SK-N-MC (cell line): ENCODE results near the gene SSR1.

Source experiments
- DNase-seq: peaks from one replicate; pipeline ENCODE4 v3.0.0-alpha.2; 2011; ENCODE audit warnings: low read depth, low spot score
- H3K27ac ChIP-seq: fragments of 200-600 bp; sonication (generic); 2 replicates; pipeline ENCODE4 v1.5.1; 2016; ENCODE audit warnings: mixed run types
- H3K36me3 ChIP-seq: fragments of 200-600 bp; sonication (generic); 2 replicates; pipeline ENCODE4 v1.6.1; 2017; ENCODE audit warnings: antibody characterized with exemption, low read length, mixed read lengths; ENCODE audit not compliant: insufficient read depth
- H3K4me3 ChIP-seq: fragments of 200-600 bp; sonication (generic); 2 replicates; pipeline ENCODE4 v1.5.1; 2016
- H3K9ac ChIP-seq: fragments of 200-600 bp; sonication (generic); 2 replicates; pipeline ENCODE4 v1.8.0; 2017; ENCODE audit warnings: mixed run types, mixed read lengths; ENCODE audit not compliant: insufficient read length
- H3K9me3 ChIP-seq: fragments of 200-600 bp; sonication (generic); 2 replicates; pipeline ENCODE4 v1.6.1; 2017; ENCODE audit warnings: low read depth, mild to moderate bottlenecking, antibody characterized with exemption, low read length, moderate library complexity, mixed read lengths
- EZH2 ChIP-seq: fragments of 200-600 bp; sonication (generic); IDR thresholded peaks from one replicate; pipeline ENCODE4 v1.6.1; 2017; ENCODE audit warnings: antibody characterized with exemption
- FOXP2 ChIP-seq: optimal IDR thresholded peaks from 2 replicates; pipeline ENCODE3; 2011; ENCODE audit warnings: mild to moderate bottlenecking, moderate library complexity; ENCODE audit not compliant: insufficient read depth; ENCODE audit errors: extremely low read length, control extremely low read depth
- POLR2AphosphoS5 ChIP-seq: IDR thresholded peaks from 2 replicates; pipeline ENCODE4 v1.6.1; 2012; ENCODE audit warnings: mild to moderate bottlenecking, low read depth, low read length, borderline replicate concordance

Gene SSR1

GRCh38 chr6:7230956-7231713 lies 81.9 kb downstream of the SSR1 start:
- no peaks in the 10 kb centered on the region for H3K9me3 ChIP-seq
- no peak for TF ChIP-seq POLR2AphosphoS5
- TF ChIP-seq FOXP2: no peak
- no peak for TF ChIP-seq EZH2
- peaks cover 84% of the 10 kb centered on the region for H3K36me3 ChIP-seq
- H3K4me3 ChIP-seq: no peak overlapping the region
- DNase-seq: no peak
- no peak overlapping the region; the same call in 1 of the 2 replicates for H3K27ac ChIP-seq
- no peak overlapping the region for H3K9ac ChIP-seq

- Histone ChIP-seq H3K27ac (no peak overlapping the region), H3K9me3 (no peaks in the 10 kb centered on the region), H3K36me3 (peaks cover 90% of the 10 kb centered on the region), H3K9ac (no peak overlapping the region), H3K4me3 (no peak overlapping the region)
- no peak for TF ChIP-seq EZH2
- TF ChIP-seq FOXP2: no peak
- no peak for TF ChIP-seq POLR2AphosphoS5
- no peak for DNase-seq
Measured at GRCh38 chr6:7230327-7230691, 82.7 kb downstream of the SSR1 start.

GRCh38 chr6:7229376-7230326 lies 83.3 kb downstream of the SSR1 start:
- Histone ChIP-seq H3K27ac (no peak overlapping the region), H3K9me3 (no peaks in the 10 kb centered on the region), H3K4me3 (no peak overlapping the region), H3K9ac (no peak overlapping the region), H3K36me3 (peaks cover 91% of the 10 kb centered on the region)
- TF ChIP-seq POLR2AphosphoS5 (no peak), EZH2 (no peak), FOXP2 (no peak)
- DNase-seq: no peak

GRCh38 chr6:7228662-7229375 lies 84.2 kb downstream of the SSR1 start:
- no peak for DNase-seq
- Histone ChIP-seq H3K9ac (no peak overlapping the region), H3K27ac (no peak overlapping the region), H3K4me3 (no peak overlapping the region), H3K36me3 (peaks cover 87% of the 10 kb centered on the region), H3K9me3 (no peaks in the 10 kb centered on the region)
- TF ChIP-seq POLR2AphosphoS5: no peak
- TF ChIP-seq EZH2: no peak
- TF ChIP-seq FOXP2: no peak

GRCh38 chr6:7224731-7225130 lies 88.3 kb downstream of the SSR1 start:
- DNase-seq: no peak
- H3K9ac ChIP-seq: no peak overlapping the region
- no peaks in the 10 kb centered on the region for H3K9me3 ChIP-seq
- TF ChIP-seq FOXP2 (no peak), POLR2AphosphoS5 (no peak), EZH2 (no peak)
- 0 out of 2 replicates have a peak overlapping the region, but pooled peaks have one; percentile 5 for H3K27ac ChIP-seq
- H3K36me3 ChIP-seq: peaks cover 78% of the 10 kb centered on the region
- H3K4me3 ChIP-seq: no peak overlapping the region

- DNase-seq: no peak
- H3K36me3 ChIP-seq: peaks cover 64% of the 10 kb centered on the region
- TF ChIP-seq FOXP2: no peak
- no peak for TF ChIP-seq POLR2AphosphoS5
- no peak for TF ChIP-seq EZH2
- H3K9ac ChIP-seq: no peak overlapping the region
- H3K9me3 ChIP-seq: no peaks in the 10 kb centered on the region
- no peak overlapping the region for H3K27ac ChIP-seq
- no peak overlapping the region for H3K4me3 ChIP-seq
Measured at GRCh38 chr6:7222197-7222596, 90.8 kb downstream of the SSR1 start.

GRCh38 chr6:7219310-7219709 lies 93.7 kb downstream of the SSR1 start:
- no peak for TF ChIP-seq EZH2
- no peak for TF ChIP-seq POLR2AphosphoS5
- no peak for TF ChIP-seq FOXP2
- H3K36me3 ChIP-seq: peaks cover 64% of the 10 kb centered on the region
- H3K4me3 ChIP-seq: no peak overlapping the region
- no peak for DNase-seq
- H3K9me3 ChIP-seq: no peaks in the 10 kb centered on the region
- peak overlapping the region; percentile 9; the same call in 1 of the 2 replicates for H3K27ac ChIP-seq
- no peak overlapping the region for H3K9ac ChIP-seq
